Fibroblast of lung (primary cell): ENCODE data around the gene SPEF2.

Experiments
- EZH2 ChIP-seq: IDR thresholded peaks from 2 replicates; pipeline ENCODE4 v1.5.1; 2012; ENCODE audit warnings: low read length, control low read depth, mild to moderate bottlenecking; ENCODE audit errors: missing control alignments
- TF ChIP-seq, protein P1 (sequence below), 2 donors: IDR thresholded peaks in 1 of 2; conservative IDR thresholded peaks in 1 of 2; 1 replicate in 1 of 2; 2 replicates in 1 of 2; pipeline ENCODE4 v1.5.1; 2011 to 2012; ENCODE audit warnings: low read length in 2 of 2, control low read depth in 1 of 2, inconsistent platforms in 1 of 2, low read depth in 1 of 2, mild to moderate bottlenecking in 1 of 2

DNA sequence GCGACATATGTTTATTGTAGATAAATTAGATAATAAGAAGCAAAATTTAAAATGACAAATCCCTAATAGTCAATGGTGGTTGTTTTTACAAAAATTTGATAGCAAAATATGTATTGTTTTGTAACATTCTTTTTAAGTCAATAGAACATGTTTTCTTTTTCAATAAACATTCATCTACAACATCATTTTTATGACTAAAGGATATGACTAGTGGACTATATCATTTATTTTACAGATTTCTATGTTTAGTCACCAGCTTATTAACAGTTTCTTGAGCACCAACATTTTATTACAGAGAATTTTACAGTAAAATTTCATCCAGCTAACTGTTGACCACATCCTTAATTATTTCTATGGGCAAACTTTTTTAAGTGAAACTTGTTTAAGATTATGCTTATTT, 124.3 kb downstream of the SPEF2 start:
- TF ChIP-seq, protein P1, sequence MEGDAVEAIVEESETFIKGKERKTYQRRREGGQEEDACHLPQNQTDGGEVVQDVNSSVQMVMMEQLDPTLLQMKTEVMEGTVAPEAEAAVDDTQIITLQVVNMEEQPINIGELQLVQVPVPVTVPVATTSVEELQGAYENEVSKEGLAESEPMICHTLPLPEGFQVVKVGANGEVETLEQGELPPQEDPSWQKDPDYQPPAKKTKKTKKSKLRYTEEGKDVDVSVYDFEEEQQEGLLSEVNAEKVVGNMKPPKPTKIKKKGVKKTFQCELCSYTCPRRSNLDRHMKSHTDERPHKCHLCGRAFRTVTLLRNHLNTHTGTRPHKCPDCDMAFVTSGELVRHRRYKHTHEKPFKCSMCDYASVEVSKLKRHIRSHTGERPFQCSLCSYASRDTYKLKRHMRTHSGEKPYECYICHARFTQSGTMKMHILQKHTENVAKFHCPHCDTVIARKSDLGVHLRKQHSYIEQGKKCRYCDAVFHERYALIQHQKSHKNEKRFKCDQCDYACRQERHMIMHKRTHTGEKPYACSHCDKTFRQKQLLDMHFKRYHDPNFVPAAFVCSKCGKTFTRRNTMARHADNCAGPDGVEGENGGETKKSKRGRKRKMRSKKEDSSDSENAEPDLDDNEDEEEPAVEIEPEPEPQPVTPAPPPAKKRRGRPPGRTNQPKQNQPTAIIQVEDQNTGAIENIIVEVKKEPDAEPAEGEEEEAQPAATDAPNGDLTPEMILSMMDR (conservative IDR thresholded peaks at IDR 0.05 in 1 of 2, IDR thresholded peaks at IDR 0.05 in 1 of 2; ENCODE audit: low read depth in 1 of 2, low read length in 2 of 2) = no peak
- TF ChIP-seq EZH2 = no peak
